Activated CD4-positive, CD25-positive, alpha-beta regulatory T cell treated with anti-CD3 and anti-CD28 coated beads, Interleukin-2, amount 50 U/mL, for 24 hours (primary cell): Measurements from ENCODE around the gene DNAI4.
"Not testable (repeated sequence)": the region's sequence is repeated elsewhere in the genome, so short reads cannot be mapped to it uniquely, and the experiment has no call there.

Source experiments
- ATAC-seq, 2 donors: fragments of 150-1000 bp; cut with Tn5 transposase; one replicate each; pipeline ENCODE4 v1.10.0; 2021; ENCODE audit warnings: mild to moderate bottlenecking in 1 of 2, moderate library complexity in 1 of 2

Gene DNAI4

DNA sequence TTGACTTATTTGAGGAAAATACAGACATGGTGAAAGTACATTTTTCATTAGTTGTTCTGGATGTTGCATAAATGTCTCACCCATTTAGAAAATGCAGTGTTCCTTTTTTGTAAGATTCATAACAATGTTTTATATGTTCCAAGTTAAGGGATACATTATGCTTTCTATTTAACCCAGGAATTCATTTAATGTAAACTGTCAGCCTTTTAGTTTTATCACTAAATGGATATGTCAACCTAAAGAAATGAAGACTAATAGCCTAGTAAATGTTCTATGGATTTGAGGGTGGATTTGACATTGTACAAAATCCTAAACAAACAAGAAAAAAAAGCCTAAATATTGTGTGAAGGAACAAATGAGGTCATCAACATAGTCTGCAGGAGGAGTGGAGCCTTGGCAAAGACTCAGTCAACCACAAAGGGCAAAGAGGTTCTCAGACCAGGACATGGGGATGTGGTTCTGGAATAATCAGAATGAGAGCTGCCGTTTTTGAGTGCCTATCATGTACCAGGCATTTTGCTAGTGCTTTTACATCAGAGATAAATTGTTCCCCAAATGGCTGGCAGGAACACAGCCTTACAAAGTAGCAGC is 114.8 kb downstream of the DNAI4 start:
- ATAC-seq: no peak

DNA sequence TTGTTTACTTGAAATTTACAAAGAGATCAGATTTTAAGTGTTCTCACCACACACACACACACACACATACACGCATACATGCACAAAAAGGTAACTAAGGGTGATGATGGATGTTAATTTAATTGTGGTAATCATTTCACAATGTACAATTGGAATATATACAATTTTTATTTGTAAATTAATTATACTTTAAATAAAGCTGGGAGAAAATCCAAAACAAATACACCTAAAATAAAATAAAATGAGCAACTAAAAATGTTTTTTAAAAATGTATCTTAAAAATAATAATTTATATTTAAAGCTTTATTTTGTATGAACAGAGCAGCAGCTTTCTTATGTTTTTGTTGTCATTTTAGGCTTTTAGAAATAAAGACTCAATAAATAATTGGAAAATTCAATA is 115.4 kb downstream of the DNAI4 start:
- ATAC-seq: no peak

DNA sequence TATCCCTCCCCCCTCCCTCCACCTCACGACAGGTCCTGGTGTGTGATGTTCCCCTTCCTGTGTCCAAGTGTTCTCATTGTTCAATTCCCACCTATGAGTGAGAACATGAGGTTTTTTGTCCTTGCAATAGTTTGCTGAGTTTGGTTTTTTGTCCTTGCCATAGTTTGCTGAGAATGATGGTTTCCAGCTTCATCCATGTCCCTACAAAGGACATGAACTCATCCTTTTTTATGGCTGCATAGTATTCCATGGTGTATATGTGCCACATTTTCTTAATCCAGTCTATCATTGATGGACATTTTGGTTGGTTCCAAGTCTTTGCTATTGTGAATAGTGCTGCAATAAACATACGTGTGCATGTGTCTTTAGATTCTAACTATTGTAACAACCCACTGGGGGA is 128.8 kb downstream of the DNAI4 start:
- not testable (repeated sequence) for ATAC-seq

DNA sequence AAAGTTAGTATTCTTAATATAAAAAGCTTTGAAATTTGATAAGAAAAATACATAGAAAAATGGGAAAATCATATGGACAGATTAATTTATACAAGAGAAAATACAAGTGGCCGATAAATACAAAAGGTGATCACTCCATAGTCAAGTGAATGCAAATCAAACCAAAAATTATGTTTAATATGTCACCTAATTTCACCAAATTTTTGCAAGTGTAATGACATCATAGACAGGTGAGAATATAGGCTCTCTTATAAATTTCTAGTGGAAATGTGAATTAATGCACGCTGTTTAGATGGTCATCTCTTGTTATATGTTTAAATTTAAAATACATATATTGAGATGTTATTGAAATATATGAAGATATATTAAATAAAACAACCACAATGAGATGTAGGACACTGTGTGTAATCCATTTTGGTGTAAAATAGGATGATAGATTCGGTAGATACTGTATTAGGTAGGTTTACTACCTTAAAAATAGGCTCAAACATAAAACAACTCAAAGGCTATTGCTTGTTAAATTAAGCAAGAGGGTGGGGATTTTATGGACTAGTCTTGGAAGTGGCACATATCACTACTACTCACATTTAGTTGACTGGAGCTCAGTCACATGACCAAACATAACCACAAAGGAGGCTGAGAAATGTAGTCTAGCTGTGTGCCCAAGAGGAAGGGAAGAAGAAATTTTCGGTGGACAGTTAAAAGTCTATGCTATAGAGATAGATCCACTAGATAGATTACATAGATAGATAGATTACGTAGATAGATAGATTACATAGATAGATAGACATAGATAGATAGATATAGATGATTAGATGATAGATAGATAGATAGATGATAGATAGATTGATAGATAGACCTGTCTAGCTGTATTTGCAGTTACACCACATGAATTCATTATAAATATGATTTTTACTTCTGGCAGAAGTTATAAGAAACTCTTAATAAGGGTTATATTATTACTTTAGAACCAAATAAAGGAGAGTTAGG is 132.7 kb downstream of the DNAI4 start:
- ATAC-seq: no peak

DNA sequence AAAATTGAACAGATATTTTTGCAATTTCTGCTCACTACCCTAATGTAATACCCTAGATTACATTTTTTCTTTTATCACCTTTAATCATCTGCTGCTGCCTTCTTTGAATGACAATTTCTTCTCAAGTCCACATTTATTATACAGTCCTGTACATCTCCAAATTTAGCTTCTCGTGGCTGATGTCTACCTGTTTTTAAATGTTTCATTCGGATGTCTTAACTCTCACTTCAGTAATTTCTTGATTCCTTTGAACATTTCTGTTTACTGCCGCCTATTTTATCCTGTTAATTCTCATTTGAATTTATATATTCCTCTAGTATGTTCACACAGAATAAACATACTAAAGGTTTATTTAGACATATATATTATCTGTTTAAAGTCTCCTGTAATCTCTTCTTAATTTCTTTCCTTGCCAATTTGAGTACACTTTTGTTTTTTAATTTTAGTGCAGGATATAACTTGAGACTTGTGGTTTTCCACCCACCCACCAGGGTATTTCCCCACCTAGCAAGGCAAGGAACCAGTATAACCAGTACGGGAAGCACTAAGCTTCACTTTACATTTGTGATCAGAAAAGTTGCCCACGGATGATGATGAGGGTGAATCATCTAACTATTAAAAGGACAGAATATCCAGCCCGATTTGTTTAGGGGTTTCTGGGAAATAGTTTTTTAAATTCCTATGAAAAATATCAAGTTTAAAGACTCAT is 136.3 kb downstream of the DNAI4 start:
- peak; percentile 90 to 98 for ATAC-seq

DNA sequence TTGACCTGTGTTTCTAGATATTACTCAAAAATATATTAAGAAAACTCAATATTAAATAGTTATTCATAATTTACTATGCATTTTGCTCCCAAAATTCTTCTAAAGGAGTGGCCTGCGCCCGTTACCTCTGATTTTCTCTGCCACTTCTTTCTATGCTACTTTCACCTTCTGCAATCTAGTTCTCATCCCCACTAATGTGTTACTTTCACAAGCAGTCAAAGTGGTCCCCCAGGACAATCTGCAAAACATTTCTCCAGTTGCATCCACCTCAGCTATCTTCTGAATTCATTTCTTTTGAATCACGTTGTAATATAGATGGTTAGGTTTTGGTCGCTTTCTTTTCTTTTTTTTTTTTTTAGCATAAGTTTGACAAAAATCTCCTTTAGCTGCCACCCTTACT is 137.0 kb downstream of the DNAI4 start:
- no peak for ATAC-seq

DNA sequence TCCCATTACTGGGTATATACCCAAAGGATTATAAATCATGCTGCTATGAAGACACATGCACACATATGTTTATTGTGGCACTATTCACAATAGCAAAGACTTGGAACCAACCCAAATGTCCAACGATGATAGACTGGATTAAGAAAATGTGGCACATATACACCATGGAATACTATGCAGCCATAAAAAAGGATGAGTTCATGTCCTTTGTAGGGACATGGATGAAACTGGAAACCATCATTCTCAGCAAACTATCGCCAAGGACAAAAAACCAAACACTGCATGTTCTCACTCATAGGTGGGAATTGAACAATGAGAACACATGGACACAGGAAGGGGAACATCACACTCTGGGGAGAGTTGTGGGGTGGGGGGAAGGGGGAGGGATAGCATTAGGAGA is 138.9 kb downstream of the DNAI4 start:
- not testable (repeated sequence) for ATAC-seq

DNA sequence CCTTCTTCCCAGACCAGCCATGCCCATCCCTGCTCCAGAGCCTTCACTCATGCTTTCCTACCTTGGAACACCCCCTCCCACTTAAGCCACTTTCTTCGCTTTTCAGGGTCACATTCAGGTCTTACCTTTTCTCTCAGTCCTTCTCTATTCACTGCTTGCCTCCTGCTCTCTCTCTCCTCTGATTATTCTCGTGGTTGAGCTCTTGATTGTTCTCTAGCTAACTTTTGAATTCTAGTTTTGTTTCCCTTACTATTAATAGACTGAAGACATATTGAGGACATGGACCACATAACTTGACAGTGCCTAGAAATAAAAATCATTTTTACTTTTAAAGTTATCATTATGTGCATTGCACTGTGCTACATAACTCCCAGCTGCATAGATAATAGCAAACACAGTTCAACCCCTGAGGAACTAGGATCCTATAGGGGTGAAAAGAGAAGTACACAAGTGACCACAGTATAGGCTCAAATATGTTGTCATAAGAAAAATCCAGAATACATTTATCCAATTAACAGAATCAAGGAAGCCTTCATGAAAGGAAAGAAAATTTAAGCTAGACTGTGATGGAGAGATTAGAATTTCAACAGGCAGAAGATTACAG is 145.1 kb downstream of the DNAI4 start:
- ATAC-seq: no peak

DNA sequence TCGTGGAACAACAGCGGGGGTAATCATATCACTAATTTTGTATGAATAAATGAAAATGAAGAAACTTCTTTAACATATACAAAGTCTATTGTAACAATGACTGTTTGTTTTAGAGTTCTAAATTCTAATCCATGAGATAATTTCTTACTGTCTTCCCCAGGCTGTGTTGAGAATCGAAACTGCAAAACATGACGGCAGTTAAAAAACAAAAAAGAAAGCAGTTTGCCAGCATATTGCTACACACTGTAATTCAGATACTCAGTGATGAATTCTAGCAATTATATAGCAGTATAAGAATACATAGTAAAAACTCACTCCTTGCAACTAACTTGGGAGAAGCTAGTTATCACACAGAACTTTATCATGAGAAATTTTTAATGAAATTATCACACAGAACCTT is 145.7 kb downstream of the DNAI4 start:
- no peak for ATAC-seq

DNA sequence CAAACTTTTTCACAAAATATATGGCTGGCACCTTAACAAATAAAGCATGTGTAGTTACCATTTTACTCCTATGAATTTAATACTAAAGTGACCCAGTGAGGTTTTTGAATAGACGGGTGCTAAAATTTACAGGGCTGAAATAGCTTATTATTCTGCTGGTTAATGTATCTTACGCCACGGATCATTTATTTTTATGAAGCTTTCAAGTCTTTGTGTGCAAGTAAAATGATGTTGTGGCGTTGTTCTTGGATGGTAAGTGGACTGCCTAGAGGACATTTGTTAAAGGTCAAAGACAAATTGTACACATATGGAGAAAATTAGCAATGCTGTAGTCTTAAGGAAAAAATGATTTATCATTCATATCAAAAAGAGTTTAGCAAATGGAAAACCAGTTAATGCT is 146.4 kb downstream of the DNAI4 start:
- ATAC-seq: no peak

DNA sequence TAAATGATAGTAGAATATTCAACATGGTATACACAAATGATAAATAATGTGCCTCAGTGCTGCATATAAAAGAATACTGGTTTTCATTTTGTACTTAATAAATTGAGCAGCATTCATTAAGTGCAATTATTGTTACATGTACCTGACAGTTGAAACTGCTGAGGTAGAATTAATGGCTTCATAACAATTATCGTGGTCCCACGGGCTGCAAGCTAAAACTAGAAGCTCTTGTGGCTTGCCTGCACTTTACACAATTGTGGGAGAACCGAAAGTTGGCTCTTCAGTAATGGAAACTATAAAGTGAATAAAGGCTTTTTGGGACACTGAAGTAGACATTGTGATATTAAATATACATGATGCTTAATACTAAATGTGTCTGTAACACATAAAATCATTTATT is 146.8 kb downstream of the DNAI4 start:
- no peak for ATAC-seq

DNA sequence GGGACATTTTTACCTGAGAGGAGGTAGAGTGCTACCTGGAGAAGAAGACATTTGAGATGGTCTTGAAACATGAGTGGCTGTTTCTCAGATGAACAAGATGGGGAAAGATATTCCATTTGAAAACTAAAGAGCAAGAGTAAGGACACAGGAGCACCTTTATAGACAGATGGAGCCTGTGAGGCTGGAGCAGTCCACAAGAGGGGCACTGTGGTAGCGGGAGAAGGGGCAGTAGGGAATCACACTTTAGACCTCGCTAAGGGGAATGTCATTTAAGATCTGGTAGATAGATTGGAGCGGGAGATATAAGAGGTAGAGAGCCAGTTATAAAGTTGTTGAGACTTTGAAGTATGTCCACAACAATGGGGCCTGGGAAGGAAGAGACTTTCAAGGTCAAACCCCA is 149.0 kb downstream of the DNAI4 start:
- no peak for ATAC-seq

DNA sequence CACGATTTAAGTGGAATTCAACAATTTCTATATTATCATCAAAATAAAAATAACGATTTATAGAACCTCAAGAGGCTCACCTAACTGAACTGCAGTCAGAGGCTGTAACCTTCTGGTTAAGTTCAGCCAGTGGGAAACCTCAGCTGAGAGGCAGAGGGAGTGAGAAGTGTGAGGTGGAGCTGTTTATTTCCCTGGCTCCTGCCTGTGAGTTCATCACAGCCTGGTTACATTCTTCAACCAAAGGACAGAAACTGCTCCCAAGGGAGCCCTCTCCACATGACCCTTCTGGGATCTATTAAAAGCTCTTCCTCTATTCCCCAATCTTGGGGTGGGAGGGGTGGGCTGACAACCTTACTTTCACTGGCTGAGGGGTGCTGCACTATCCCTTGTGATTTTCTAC is 150.2 kb downstream of the DNAI4 start:
- no peak for ATAC-seq

DNA sequence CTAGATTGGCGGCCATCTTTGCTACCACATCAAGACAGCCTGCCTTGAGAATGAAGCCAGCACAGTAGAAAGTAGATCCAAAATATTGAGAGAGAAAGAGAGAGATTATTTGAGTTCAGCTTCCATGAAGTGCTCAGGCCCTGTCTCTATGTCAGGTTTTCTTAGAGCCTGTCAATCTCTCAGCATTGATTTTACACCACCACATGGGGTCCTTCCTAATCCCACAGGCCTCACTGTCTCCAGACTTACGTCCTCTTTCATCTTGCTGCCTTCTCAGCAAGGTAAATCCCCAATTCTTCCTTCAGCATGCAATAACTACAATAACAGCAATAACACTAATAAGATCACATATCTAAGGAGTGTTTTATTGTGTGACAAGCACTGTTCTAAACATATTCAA is 151.4 kb downstream of the DNAI4 start:
- no peak for ATAC-seq

DNA sequence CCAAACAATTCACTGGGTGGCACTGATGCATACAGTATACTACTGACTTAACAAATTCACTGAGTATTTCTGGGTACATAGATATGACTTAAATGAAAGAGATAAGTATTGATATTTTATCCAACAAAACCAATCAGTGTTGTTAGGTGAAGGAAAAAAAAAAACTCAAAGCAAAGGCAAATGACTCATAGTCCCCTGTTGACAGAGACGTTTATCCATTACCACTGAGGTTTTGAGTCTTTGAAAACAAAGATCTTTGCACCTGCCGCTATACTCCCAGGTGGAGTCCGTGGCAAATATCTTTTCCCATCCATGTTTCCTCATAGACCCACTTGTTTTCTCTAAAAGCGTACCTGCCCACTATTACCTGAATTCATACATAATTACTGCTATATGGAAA is 154.0 kb downstream of the DNAI4 start:
- peak; percentile 30 to 39 for ATAC-seq

DNA sequence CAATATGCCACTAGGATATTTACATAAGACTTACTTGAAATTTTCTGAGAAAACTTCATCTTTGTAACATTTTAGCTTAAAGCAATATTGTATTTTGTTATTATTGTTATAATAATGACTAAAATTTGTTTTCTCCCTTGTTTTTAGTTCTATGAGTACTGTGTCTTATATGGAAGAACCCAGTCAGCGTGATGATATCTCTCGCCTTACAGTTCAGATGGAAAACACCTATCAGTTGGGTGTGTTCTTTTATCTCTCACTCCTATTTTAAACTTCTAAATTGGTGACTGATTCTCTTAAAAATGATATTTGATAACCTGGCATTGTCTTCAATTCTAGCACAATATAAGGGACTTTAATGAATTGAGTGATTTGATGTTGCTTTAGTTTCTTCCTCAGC is 154.4 kb downstream of the DNAI4 start:
- ATAC-seq: peak in 1 of 2 donors; percentile 28

DNA sequence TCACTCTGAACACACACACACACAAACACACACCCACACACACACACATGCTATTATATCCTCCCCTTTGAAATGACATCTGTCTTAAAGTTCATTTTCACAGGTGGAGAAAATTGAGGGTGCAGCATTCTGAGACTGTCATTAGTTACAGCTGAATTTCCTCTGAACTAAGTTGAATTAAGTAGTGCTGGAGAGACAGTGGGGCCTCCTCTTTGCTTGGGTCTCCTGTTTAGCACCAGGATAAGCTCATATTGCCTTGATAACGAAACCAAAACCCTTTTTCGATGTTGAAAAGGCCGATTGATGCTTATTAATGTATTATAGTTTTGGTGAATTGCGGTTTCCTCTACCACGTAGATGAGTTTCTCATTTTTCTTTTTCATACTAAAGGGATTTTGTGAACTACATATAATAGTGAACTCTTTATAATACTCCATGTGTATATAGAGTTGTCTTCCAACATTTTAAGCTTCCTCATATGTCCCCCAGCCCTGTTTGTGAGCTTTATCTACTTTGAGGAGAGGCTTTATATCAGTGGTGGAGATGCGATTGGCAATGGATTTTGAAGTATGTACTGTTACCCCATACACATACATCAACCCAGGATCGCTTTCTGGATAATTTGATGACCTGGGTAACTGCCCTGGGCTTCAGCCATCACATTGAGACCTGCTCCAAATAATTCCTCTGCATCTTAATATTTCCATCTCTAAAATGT is 155.0 kb downstream of the DNAI4 start:
- peak; percentile 75 to 78 for ATAC-seq

DNA sequence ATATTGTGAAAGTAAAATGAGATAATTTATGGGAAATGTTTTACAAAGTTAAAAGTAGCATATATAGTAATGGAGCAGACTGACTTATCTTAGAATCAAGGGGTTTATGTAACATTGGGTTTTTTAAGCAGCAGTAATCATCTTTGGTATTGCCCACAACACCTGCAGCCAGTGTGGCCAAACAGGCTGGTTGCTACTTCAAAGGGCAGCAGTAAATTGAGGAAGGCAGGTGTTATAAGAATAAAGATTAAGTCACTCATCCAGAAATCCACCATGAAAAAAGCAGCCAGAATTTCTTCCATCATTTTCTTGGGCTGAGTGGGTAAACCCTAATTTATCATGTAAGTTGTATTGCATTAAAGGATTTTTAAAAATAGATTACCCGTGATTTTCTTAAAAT is 155.7 kb downstream of the DNAI4 start:
- no peak for ATAC-seq

DNA sequence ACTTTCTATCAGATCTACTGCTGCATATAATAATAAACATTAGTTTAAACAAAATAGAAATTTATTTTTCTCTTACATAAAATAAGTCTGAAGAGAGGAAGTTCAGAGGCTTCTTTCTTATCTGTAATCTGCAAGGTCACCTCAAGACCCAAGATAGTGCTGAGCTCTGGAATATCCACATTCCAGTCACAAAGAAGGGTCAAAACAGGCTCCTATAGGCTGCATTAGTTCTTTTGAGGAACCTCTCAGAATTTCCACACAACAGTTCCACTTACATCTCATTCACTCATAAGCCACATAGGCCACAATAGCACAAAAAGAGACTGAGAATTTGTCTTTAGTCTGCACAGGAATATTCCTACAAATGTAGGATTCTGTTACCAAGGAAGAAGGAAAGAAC is 157.0 kb downstream of the DNAI4 start:
- ATAC-seq: no peak

DNA sequence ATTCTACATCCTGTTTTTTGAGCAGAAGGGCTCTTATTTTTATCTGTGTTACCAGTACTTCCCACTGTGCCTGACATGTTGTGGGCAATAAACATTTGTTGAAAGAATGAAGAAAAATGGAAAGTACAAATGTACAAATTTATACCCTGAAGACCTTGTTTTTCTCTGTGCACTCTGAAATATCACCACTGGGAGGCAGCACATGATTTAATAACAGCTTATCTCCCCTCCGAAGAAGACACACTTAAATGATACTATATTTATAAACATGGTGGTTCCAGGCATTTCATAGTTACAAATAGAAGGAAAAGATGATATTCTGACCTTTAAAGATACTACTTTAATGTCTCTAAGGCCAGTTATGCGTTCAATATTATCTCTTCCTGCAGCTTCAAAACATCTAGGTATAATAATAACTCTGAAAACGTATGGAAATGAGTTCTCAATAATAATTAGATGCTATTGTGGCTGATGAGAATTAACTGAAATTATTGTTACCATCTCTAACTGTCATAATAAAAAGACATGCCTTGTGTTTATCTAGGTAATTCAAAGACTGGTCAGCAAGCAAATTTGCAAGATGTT is 159.6 kb downstream of the DNAI4 start:
- ATAC-seq: peak in 1 of 2 donors; percentile 55
